Stimulated activated CD8-positive, alpha-beta memory T cell treated with anti-CD3 and anti-CD28 coated beads, Interleukin-4, amount 100 ng/mL, for 24 hours (primary cell): Measurements from ENCODE around the gene CHRNA5.

ENCODE experiments used
- DNase-seq: peaks from one replicate; pipeline ENCODE4 v3.0.0-alpha.2; 2020; ENCODE audit warnings: low read depth

CHRNA5 gene

GRCh38 chr15:78620527-78621421 lies 55.5 kb downstream of the CHRNA5 start, which contains the start of gene CHRNA3:
CHRNA3 (minus strand) TSS chr15:78620996; CDS start chr15:78620794, 202 bp downstream.
- DNase-seq = no peak

GRCh38 chr15:78621810-78622402 lies 56.6 kb downstream of the CHRNA5 start:
- DNase-seq = no peak

- no peak for DNase-seq
Measured at GRCh38 chr15:78623786-78624497, 58.6 kb downstream of the CHRNA5 start.

- no peak for DNase-seq
Measured at GRCh38 chr15:78624651-78625590, 59.6 kb downstream of the CHRNA5 start.

- no peak for DNase-seq
Measured at GRCh38 chr15:78625606-78626280, 60.4 kb downstream of the CHRNA5 start.

GRCh38 chr15:78626381-78626995 lies 61.2 kb downstream of the CHRNA5 start:
- DNase-seq = no peak

GRCh38 chr15:78627348-78627747 lies 62.0 kb downstream of the CHRNA5 start:
- no peak for DNase-seq

GRCh38 chr15:78628227-78628626 lies 62.9 kb downstream of the CHRNA5 start:
- DNase-seq = no peak

- DNase-seq = no peak
Measured at GRCh38 chr15:78629031-78629715, 63.9 kb downstream of the CHRNA5 start.

GRCh38 chr15:78629716-78630065 lies 64.4 kb downstream of the CHRNA5 start:
- DNase-seq = no peak

- no peak for DNase-seq
Measured at GRCh38 chr15:78630886-78631633, 65.7 kb downstream of the CHRNA5 start.

GRCh38 chr15:78633348-78633747 lies 68.0 kb downstream of the CHRNA5 start:
- DNase-seq = no peak

GRCh38 chr15:78634210-78635145 lies 69.2 kb downstream of the CHRNA5 start:
- no peak for DNase-seq

GRCh38 chr15:78635346-78635745 lies 70.0 kb downstream of the CHRNA5 start:
- DNase-seq = no peak

- no peak for DNase-seq
Measured at GRCh38 chr15:78636378-78636859, 71.1 kb downstream of the CHRNA5 start.

GRCh38 chr15:78637776-78638435 lies 72.6 kb downstream of the CHRNA5 start:
- DNase-seq = no peak

GRCh38 chr15:78638658-78639314 lies 73.5 kb downstream of the CHRNA5 start:
- peak; percentile 33 for DNase-seq
